ENCODE data around the gene CMTM7. TPM values are rescaled to one million over a fixed set of nuclear protein-coding genes. Genes with fewer than 3 reads are reported as not detected.
"Not testable (repeated sequence)": the region's sequence is repeated elsewhere in the genome, so short reads cannot be mapped to it uniquely, and the experiment has no call there.

The CMTM7 gene
- total RNA-seq, 4 donors from 2014 or later: 9.8 to 12.3 (median 11.4) TPM

DNA sequence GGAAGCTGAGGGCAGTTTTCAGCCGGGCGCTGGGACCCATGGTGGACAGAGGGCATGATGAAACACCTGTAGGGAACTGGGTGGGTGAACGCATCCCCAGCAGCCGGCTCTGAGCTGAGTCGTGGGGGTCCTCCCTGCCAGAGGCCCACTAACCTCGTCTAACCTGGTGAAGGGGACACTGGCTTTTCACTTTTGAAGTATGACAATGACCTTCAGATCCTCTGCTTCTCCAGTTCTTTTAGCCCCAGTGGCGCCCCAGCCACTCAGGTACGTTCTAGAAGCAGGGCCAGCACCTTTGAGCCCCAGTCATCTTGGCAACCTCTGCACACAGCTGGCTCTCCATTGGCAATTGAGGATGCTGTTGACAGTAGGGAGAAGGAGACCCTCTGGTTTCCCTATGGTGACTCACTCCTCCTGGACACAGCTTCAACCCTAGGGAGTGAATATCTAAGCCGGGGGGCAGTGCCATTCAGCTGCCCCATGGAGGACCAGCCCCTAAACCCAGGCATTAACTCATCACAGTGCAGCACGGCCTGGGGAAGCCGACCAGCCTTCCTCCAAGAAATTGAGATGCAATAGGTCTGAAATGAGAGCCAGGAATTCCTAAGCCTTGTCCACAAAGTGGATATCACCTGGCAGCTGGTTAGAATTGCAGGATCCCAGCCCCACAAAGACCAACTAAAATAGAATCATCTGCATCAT lies 64.9 kb downstream of the CMTM7 start:
- TF ChIP-seq POLR2A (IDR thresholded peaks at IDR 0.05): no peak
- TF ChIP-seq, protein P1, sequence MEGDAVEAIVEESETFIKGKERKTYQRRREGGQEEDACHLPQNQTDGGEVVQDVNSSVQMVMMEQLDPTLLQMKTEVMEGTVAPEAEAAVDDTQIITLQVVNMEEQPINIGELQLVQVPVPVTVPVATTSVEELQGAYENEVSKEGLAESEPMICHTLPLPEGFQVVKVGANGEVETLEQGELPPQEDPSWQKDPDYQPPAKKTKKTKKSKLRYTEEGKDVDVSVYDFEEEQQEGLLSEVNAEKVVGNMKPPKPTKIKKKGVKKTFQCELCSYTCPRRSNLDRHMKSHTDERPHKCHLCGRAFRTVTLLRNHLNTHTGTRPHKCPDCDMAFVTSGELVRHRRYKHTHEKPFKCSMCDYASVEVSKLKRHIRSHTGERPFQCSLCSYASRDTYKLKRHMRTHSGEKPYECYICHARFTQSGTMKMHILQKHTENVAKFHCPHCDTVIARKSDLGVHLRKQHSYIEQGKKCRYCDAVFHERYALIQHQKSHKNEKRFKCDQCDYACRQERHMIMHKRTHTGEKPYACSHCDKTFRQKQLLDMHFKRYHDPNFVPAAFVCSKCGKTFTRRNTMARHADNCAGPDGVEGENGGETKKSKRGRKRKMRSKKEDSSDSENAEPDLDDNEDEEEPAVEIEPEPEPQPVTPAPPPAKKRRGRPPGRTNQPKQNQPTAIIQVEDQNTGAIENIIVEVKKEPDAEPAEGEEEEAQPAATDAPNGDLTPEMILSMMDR (IDR thresholded peaks at IDR 0.05): no peak
- DNase-seq (ENCODE audit: low spot score in 2 of 2): no peak
- intact Hi-C loops (cut with DNase I; ENCODE audit: low total_unique reads): no loop called here
- H3K4me3 ChIP-seq (ENCODE audit: low read depth, poor library complexity, severe bottlenecking): no peak overlapping the region
- 80 to 96% methylated on average over 11 of the region's 11 CpGs for WGBS, 2 donors

DNA sequence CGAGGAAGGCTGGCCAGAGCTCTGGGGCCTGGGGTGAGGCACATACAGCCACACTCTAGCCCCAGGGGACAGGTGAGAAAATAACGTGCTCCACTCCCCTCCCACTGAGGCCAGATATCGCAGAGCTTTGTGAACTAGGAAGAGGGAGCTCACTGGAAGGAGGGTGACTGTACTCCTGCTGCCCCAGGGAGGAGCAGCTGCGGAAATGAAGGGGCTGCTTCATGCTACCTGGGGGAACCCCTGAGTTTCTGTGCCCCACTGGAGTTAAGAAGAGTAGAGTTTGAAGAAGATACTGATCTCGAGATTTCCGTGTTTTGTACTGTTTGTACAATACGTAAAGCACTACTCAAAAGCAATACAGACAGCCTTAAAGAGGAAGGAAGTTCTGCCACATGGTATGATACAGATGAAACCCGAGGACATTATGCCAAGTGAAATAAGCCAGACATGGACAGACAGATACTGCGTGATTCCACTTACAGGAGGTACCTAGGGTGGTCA lies 66.4 kb downstream of the CMTM7 start:
- 55 to 56% methylated on average over 9 of the region's 9 CpGs for WGBS, 2 donors
- intact Hi-C loops (cut with DNase I; ENCODE audit: low total_unique reads): no loop called here
- no peak for DNase-seq (ENCODE audit: low spot score in 2 of 2)

DNA sequence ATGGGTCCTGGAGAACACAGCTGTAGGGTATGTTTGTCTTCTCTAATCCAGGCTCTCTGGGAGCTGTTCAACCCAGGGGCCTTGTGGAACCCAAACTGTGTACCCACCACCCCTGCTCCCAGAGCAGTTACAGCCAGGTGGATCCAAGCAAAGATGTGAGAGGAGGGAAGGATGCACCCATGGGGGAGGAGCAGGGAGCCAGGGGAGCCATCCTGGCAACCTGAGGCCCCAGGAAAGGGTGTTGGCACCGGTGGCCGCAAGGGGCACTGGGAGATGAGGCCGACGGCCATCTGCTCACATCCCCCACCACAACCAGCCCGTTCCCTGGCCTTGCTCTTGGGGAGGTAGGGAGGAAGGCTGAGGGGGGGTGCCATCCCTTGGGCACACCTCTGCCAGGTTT lies 67.8 kb downstream of the CMTM7 start:
- 89 to 94% methylated on average over 3 to 5 of the region's 5 CpGs for WGBS, 2 donors
- H3K4me3 ChIP-seq (ENCODE audit: low read depth, poor library complexity, severe bottlenecking): no peak overlapping the region
- TF ChIP-seq, protein P1 (IDR thresholded peaks at IDR 0.05): no peak
- no peak for TF ChIP-seq POLR2A (IDR thresholded peaks at IDR 0.05)
- intact Hi-C loops (cut with DNase I; ENCODE audit: low total_unique reads): no loop called here
- DNase-seq (ENCODE audit: low spot score in 2 of 2): no peak

More for the DNA sequence above, 66.4 kb downstream of the CMTM7 start:
- H3K4me3 ChIP-seq (ENCODE audit: low read depth, poor library complexity, severe bottlenecking): no peak overlapping the region
- TF ChIP-seq, protein P1 (IDR thresholded peaks at IDR 0.05): no peak
- TF ChIP-seq POLR2A (IDR thresholded peaks at IDR 0.05): no peak

DNA sequence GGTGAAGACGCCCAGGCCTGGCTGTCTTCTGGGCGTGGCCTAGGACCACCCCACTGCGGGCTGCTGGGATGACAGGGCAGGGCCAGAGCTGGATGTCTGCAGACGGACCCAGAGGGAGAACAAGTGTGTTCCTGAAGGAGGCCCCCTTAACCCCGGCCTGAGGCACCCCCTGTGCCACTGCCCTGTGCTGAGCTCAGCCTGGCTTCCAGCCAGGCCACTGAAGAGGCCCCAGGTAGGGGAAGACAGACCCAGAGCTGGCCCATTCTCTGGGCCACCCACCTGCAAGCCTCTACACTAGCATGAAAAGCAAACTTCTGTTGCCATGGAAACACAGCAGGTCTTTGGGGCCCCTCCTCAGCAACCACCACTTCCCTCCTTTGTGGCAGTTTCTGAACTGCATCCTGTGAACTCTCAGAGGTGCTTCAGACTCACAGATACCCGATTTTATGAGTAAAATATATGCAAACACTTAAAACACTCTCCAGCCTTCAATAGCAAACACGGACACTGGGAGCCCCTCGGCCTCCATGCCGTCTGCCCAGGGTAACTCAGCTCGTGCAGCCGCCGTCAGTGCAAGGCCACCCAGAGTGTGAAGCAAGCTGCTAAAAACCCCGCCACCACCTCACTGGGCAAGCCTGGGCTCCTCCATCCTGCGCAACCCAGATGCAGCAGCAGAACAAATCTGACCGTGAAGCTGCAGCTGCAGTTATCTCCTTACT lies 68.5 kb downstream of the CMTM7 start:
- WGBS, 2 donors: 58 to 59% methylated on average over 14 to 15 of the region's 15 CpGs
- no peak overlapping the region for H3K4me3 ChIP-seq (ENCODE audit: low read depth, poor library complexity, severe bottlenecking)
- intact Hi-C loops (cut with DNase I; ENCODE audit: low total_unique reads): no loop called here
- TF ChIP-seq, protein P1 (IDR thresholded peaks at IDR 0.05): no peak
- no peak for TF ChIP-seq POLR2A (IDR thresholded peaks at IDR 0.05)
- no peak for DNase-seq (ENCODE audit: low spot score in 2 of 2)

DNA sequence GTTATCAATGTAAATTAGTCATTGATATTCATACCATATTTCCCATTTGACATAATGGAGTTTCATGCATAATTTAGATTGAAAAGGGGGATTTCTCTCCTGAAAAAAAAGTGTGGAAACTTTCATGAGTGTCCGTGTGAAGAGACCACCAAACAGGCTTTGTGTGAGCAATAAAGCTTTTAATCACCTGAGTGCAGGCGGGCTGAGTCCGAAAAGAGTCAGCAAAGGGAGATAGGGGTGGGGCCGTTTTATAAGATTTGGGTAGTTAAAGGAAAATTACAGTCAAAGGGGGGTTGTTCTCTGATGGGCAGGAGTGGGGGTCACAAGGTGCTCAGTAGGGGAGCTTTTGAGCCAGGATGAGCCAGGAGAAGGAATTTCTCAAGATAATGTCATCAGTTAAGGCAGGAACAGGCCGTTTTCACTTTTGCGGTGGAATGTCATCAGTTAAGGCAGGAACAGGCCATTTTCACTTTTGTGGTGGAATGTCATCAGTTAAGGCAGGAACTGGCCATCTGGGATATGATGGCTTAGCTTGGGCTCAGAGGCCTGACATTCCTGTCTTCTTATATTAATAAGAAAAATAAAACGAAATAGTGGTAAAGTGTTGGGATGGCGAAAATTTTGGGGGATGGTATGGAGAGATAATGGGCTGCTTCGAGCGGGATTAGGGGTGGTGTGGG lies 69.3 kb downstream of the CMTM7 start:
- DNase-seq (ENCODE audit: low spot score in 2 of 2); intact Hi-C loops (cut with DNase I; ENCODE audit: low total_unique reads); H3K4me3 ChIP-seq (ENCODE audit: low read depth, poor library complexity, severe bottlenecking): not testable (repeated sequence)
- 85 to 86% methylated on average over 10 of the region's 10 CpGs for WGBS, 2 donors

DNA sequence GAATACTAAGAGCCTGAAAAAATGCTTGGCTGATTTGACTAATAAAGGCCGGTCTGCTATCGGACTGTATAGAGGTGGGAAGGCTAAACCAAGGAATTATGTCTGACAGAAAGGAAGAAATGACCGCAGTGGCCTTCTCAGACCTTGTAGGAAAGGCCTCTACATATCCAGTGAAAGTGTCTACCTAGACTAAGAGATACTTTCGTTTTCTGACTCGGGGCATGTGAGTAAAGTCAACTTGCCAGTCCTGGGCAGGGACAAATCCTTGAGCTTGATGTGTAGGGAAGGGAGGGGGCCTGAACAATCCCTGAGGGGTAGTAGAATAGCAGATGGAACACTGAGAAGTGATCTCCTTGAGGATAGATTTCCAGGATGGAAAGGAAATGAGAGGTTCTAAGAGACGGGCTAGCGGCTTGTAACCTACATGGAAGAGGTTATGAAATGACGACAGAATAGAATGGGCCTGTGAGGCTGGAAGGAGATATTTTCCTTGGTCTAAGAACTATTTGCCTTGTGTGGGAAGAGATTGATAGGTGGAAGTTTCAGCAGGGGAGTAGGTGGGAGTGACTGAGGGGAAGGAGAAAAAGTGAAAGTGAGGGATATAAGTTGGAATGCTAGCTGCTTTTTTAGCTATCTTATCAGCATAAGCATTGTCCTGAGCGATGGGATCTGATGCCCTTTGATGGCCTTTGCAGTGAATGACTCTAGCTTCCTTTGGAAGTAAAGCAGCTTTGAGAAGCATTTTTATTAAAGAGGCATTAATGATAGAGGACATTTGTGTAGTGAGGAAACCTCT lies 70.7 kb downstream of the CMTM7 start:
- DNase-seq (ENCODE audit: low spot score in 2 of 2); H3K4me3 ChIP-seq (ENCODE audit: low read depth, poor library complexity, severe bottlenecking); intact Hi-C loops (cut with DNase I; ENCODE audit: low total_unique reads): not testable (repeated sequence)
- 72 to 81% methylated on average over 9 of the region's 9 CpGs for WGBS, 2 donors

DNA sequence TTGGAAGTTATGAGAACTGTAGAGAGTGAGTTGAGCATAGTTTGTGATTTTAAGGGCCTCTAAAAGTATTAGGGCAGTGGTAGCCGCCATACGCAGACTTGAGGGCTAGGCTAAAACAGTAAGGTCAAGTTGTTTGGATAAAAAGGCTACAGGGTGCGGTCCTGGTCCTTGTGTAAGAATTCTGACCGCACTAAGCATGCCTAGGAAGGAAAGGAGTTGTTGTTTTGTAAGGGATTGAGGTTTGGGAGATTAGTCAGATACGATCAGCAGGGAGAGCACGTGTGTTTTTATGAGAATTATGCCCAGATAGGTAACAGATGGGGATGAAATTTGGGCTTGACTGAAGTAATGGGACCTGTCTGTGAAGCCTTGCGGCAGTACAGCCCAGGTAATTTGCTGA lies 71.8 kb downstream of the CMTM7 start:
- intact Hi-C loops (cut with DNase I; ENCODE audit: low total_unique reads); H3K4me3 ChIP-seq (ENCODE audit: low read depth, poor library complexity, severe bottlenecking); DNase-seq (ENCODE audit: low spot score in 2 of 2): not testable (repeated sequence)
- 74 to 85% methylated on average over 7 of the region's 7 CpGs for WGBS, 2 donors

DNA sequence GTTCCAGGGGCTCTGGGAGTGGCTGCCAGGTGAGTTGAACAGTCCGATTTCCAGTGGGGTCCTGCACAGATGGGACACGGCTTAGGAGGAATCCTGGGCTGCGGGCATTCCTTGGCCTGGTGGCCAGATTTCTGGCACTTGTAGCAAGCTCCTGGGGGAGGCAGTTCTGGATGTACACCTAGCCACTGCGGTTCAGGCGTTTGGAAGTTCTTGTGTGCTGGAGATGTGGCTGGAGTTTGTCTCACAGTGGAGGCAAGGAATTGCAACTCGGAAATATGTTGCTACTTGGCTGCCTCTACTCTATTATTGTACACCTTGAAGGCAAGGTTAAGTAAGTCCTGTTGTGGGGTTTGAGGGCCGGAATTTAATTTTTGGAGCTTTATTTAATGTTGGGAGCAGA lies 73.1 kb downstream of the CMTM7 start:
- H3K4me3 ChIP-seq (ENCODE audit: low read depth, poor library complexity, severe bottlenecking); intact Hi-C loops (cut with DNase I; ENCODE audit: low total_unique reads); DNase-seq (ENCODE audit: low spot score in 2 of 2): not testable (repeated sequence)
- WGBS, 2 donors: 86 to 93% methylated on average over 7 of the region's 7 CpGs

DNA sequence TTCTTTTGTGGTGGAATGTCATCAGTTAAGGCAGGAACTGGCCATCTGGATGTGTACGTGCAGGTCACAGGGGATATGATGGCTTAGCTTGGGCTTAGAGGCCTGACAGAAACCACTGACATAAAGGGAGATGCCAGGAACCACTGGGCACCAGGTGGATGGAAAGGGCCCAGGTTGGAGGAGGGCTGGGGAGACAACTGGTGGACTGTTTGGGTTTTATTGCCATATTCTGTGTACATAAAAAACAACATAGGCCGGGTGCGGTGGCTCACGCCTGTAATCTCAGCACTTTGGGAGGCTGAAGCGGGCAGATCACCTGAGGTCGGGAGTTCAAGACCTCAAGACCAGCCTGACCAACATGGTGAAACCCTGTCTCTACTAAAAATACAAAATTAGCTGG lies 75.2 kb downstream of the CMTM7 start:
- 92 to 96% methylated on average over 6 of the region's 6 CpGs for WGBS, 2 donors
- intact Hi-C loops (cut with DNase I; ENCODE audit: low total_unique reads); DNase-seq (ENCODE audit: low spot score in 2 of 2); H3K4me3 ChIP-seq (ENCODE audit: low read depth, poor library complexity, severe bottlenecking): not testable (repeated sequence)
